CD4-positive, alpha-beta T cell treated with Interleukin-6 for 4 hours (primary cell): ENCODE data around the gene CORO7.

ENCODE experiments used
- DNase-seq: peaks from one replicate; pipeline ENCODE4 v3.0.0-alpha.2; 2020; ENCODE audit warnings: mixed read lengths

Gene CORO7

GRCh38 chr16:4332623-4333307, 83.6 kb downstream of the CORO7 start:
- no peak for DNase-seq

- no peak for DNase-seq
Observed at GRCh38 chr16:4332083-4332482, 84.3 kb downstream of the CORO7 start.

GRCh38 chr16:4330277-4330874, 86.0 kb downstream of the CORO7 start:
- DNase-seq: peak; percentile 79

- DNase-seq: no peak
Observed at GRCh38 chr16:4328782-4329775, 87.3 kb downstream of the CORO7 start.

GRCh38 chr16:4328046-4328781, 88.2 kb downstream of the CORO7 start:
- peak; percentile 66 for DNase-seq

GRCh38 chr16:4327386-4328045, 88.9 kb downstream of the CORO7 start:
- DNase-seq: peak; percentile 19

GRCh38 chr16:4325253-4325758, 91.1 kb downstream of the CORO7 start:
- no peak for DNase-seq

- no peak for DNase-seq
Observed at GRCh38 chr16:4324492-4325252, 91.7 kb downstream of the CORO7 start.

- DNase-seq: no peak
Observed at GRCh38 chr16:4323845-4324488, 92.4 kb downstream of the CORO7 start.

- no peak for DNase-seq
Observed at GRCh38 chr16:4323071-4323844, 93.1 kb downstream of the CORO7 start.

GRCh38 chr16:4322121-4323052, 94.0 kb downstream of the CORO7 start:
- DNase-seq: no peak

GRCh38 chr16:4321286-4322120, 94.9 kb downstream of the CORO7 start:
- DNase-seq: no peak

- DNase-seq: no peak
Observed at GRCh38 chr16:4320571-4321137, 95.7 kb downstream of the CORO7 start.

GRCh38 chr16:4319454-4320421, 96.7 kb downstream of the CORO7 start:
- DNase-seq: peak; percentile 45

- no peak for DNase-seq
Observed at GRCh38 chr16:4318967-4319366, 97.4 kb downstream of the CORO7 start.

- DNase-seq: no peak
Observed at GRCh38 chr16:4318451-4318910, 97.9 kb downstream of the CORO7 start.
